Osteocyte (in vitro differentiated cells): Measurements from ENCODE around the gene SLC25A31. TPM values are rescaled to one million over a fixed set of nuclear protein-coding genes. Genes with fewer than 3 reads are reported as not detected.
A peak's percentile ranks its signal among the peaks of the same experiment; 100 is the strongest.

Source experiments
- DNase-seq: peaks from one replicate; pipeline ENCODE4 v3.0.0; 2021; ENCODE audit warnings: mixed read lengths; ENCODE audit not compliant: unreplicated experiment; ENCODE audit errors: extremely low spot score
- H3K27ac Mint-ChIP-seq: one replicate; pipeline ENCODE4 v1.8.0; 2021; ENCODE audit warnings: mild to moderate bottlenecking, mixed read lengths; ENCODE audit not compliant: unreplicated experiment
- H3K27me3 Mint-ChIP-seq: one replicate; pipeline ENCODE4 v1.8.0; 2021; ENCODE audit warnings: mixed read lengths; ENCODE audit not compliant: unreplicated experiment
- H3K36me3 Mint-ChIP-seq: one replicate; pipeline ENCODE4 v1.8.0; 2021; ENCODE audit warnings: mixed read lengths; ENCODE audit not compliant: unreplicated experiment
- H3K4me1 Mint-ChIP-seq: one replicate; pipeline ENCODE4 v1.8.0; 2021; ENCODE audit warnings: mixed read lengths; ENCODE audit not compliant: unreplicated experiment
- H3K4me3 Mint-ChIP-seq: one replicate; pipeline ENCODE4 v1.8.0; 2021; ENCODE audit warnings: mild to moderate bottlenecking, moderate library complexity, mixed read lengths; ENCODE audit not compliant: unreplicated experiment
- H3K9me3 Mint-ChIP-seq: one replicate; pipeline ENCODE4 v1.8.0; 2021; ENCODE audit warnings: mixed read lengths; ENCODE audit not compliant: unreplicated experiment
- CTCF ChIP-seq: fragments of 200-600 bp; sonication (generic); IDR thresholded peaks from 2 replicates; pipeline ENCODE4 v1.5.0; 2021; ENCODE audit warnings: antibody characterized with exemption, mild to moderate bottlenecking, moderate library complexity
- total RNA-seq: library from RNA; stranded (reverse); gene quantifications from 2 replicates; pipeline ENCODE4 v1.2.1, GENCODE V29; 2021

Gene SLC25A31
- total RNA-seq, 1 donor from 2014 or later: not detected

DNA sequence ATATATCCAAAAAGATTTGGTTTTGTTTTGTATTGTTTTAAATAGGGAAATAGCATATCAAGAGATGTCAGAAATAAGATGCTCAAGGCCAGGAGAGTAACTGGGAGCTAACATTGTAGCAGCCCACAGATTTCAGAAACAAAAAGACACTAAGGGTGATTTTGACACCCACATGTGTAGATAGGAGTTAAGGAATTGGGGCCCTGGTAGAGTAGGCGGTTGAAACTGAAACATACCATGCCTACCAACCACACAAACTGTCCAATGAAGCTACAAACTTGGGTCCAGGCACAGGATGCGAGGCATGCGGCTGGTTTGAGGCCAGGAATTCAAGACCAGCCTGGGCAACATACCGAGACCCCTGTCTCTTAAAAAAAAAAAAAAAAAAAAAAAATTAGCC lies 45.6 kb downstream of the SLC25A31 start:
- no peak overlapping the region for H3K27ac Mint-ChIP-seq

GRCh38 chr4:127776620-127777019 lies 46.4 kb downstream of the SLC25A31 start:
- Mint-ChIP-seq H3K4me3 (no peak overlapping the region), H3K9me3 (no peaks in the 10 kb centered on the region), H3K36me3 (no peaks in the 10 kb centered on the region), H3K27ac (no peak overlapping the region), H3K27me3 (peaks cover 22% of the 10 kb centered on the region), H3K4me1 (no peaks in the 10 kb centered on the region)
- DNase-seq: no peak
- no peak for TF ChIP-seq CTCF

More for the DNA sequence above, 45.6 kb downstream of the SLC25A31 start:
- Mint-ChIP-seq H3K27me3 (peaks cover 22% of the 10 kb centered on the region), H3K4me1 (no peaks in the 10 kb centered on the region), H3K4me3 (no peak overlapping the region), H3K9me3 (no peaks in the 10 kb centered on the region), H3K36me3 (no peaks in the 10 kb centered on the region)
- TF ChIP-seq CTCF: no peak
- no peak for DNase-seq

- Mint-ChIP-seq H3K4me1 (no peaks in the 10 kb centered on the region), H3K9me3 (no peaks in the 10 kb centered on the region), H3K36me3 (no peaks in the 10 kb centered on the region), H3K27ac (no peak overlapping the region), H3K4me3 (no peak overlapping the region), H3K27me3 (peaks cover 22% of the 10 kb centered on the region)
- TF ChIP-seq CTCF: no peak
- DNase-seq: no peak
These were observed 47.3 kb downstream of the SLC25A31 start for GRCh38 chr4:127777487-127777886.

DNA sequence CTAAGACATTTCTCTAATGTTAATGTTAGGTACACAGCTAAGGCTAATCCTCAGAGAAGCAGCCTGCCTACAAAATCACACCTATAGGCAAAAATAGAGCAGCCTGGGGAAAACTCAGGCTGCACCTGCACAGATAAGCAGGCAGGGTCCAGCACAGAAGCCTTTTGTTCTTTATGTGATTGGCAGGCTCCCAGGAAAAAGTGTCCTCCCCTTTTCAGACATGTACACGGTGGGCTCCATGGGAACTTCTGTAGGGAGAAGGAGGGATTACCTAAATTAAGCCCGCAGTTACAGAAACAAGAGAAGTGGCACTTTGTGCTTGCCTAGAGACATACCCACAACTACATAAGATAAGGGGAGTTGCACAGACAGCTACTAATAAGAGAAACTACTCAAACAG lies 47.9 kb downstream of the SLC25A31 start:
- TF ChIP-seq CTCF: no peak
- no peaks in the 10 kb centered on the region for H3K9me3 Mint-ChIP-seq
- H3K27me3 Mint-ChIP-seq: peaks cover 24% of the 10 kb centered on the region
- H3K4me3 Mint-ChIP-seq: no peak overlapping the region
- H3K4me1 Mint-ChIP-seq: peaks cover 3% of the 10 kb centered on the region
- DNase-seq: no peak
- H3K27ac Mint-ChIP-seq: no peak overlapping the region
- H3K36me3 Mint-ChIP-seq: no peaks in the 10 kb centered on the region

DNA sequence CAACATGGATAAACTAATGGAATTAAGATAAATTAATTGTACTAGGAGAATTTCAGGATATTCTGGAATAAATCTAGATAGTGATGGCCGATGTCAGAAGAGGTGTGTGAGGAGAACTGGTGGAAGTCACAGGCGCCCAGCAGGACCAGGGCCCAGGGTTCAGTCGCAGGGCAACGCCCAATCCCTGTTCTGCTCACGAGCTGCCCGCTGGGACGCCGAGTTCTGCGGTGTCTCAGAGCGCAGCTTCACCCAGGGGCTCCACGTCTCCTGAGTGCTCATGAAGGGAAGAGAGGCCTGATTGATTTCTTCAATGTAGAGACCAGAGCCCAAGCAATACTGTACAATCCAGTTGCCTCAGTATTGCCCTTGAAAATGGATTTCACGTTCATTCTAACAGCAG lies 50.4 kb downstream of the SLC25A31 start:
- peak overlapping the region; percentile 95 for H3K4me3 Mint-ChIP-seq
- H3K4me1 Mint-ChIP-seq: peaks cover 7% of the 10 kb centered on the region
- no peak overlapping the region for H3K27ac Mint-ChIP-seq
- no peaks in the 10 kb centered on the region for H3K9me3 Mint-ChIP-seq
- peaks cover 23% of the 10 kb centered on the region for H3K27me3 Mint-ChIP-seq
- no peaks in the 10 kb centered on the region for H3K36me3 Mint-ChIP-seq
- TF ChIP-seq CTCF: no peak
- DNase-seq: no peak
